Hepatocyte (in vitro differentiated cells): ENCODE data around the gene PLBD2.

Experiments used
- CTCF ChIP-seq: fragments of 200-600 bp; sonication (generic); IDR thresholded peaks from 2 replicates; pipeline ENCODE4 v1.5.1; 2016; ENCODE audit warnings: antibody characterized with exemption, mild to moderate bottlenecking; ENCODE audit not compliant: poor library complexity
- EZH2 ChIP-seq: fragments of 200-600 bp; sonication (generic); IDR thresholded peaks from 2 replicates; pipeline ENCODE4 v1.6.1; 2016; ENCODE audit warnings: antibody characterized with exemption, mild to moderate bottlenecking, borderline replicate concordance
- EZH2phosphoT487 ChIP-seq: fragments of 200-600 bp; sonication (generic); IDR thresholded peaks from one replicate; pipeline ENCODE4 v1.6.1; 2018; ENCODE audit warnings: antibody characterized with exemption, mild to moderate bottlenecking, low read depth, moderate library complexity; ENCODE audit not compliant: unreplicated experiment, severe bottlenecking

DNA sequence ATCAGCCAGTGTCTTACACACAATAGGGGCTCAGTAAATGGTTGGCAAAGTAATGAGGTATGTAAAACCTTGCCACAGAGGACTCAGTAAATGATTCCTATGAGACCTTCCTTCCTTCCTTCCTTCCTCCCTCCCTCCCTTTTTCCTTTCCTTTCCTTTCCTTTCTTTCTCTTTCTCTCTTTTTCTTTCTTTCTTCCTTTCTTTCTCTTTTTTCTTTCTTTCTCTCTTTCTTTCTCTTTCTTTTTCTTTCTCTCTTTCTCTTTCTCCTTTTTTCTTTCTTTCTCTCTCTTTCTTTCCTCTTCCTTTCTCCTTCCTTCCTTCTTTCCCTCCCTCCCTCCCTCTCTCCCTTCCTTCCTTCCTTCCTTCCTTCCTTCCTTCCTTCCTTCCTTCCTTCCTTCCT lies 37.8 kb downstream of the PLBD2 start:
- TF ChIP-seq CTCF (no peak), EZH2 (no peak), EZH2phosphoT487 (no peak)
